Ramos (cell line): ENCODE measurements around the gene SSR4.

Experiments
- in situ Hi-C: fragments of 300-500 bp; cut with MboI; formaldehyde crosslinking; loops from one replicate; pipeline ENCODE4 v1.14.3; 2022; ENCODE audit warnings: low sequenced_read_pairs; ENCODE audit not compliant: unreplicated experiment

The SSR4 gene

DNA sequence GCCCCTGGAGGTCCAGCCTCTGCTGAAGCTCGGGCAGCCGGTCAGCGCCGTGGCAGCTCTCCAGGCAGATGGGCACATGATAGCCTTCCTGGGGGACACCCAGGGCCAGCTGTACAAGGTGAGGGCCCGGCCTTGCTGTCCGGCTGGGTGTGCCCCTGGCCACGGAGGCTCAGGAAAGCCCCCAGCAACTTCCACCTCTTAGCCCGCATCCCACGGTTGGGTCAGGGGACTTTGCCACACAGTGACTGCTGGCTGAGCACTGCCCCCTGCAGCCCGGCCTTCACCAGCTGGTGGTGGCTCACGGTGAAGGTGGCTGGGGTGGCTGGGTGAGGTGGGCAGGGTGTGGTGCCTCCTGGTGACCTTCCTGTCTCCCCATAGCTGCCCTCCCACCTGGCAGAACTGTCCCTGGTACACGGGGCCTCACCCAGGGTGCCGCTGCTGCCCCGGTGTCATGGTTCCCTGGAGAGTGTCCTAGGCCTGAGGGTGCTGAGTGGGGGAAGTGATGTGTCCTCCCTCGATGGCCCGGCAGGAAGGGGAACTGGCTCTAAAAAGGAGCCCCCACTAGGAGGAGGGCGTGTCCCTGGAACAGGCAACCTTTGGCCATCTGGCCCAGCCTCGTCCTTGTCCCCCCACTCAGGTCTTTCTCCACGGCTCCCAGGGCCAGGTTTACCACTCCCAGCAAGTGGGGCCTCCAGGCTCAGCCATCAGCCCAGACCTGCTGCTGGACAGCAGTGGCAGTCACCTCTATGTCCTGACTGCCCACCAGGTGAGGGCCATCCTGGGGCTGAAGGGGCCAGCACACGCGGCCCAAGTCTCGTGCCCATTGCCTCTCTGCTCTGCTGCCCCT is 25.9 kb upstream of the SSR4 start:
- in situ Hi-C loops: loop anchor here (10.0 kb wide), 1 partner anchor 186 kb away; no protein-coding TSS in a partner anchor

DNA sequence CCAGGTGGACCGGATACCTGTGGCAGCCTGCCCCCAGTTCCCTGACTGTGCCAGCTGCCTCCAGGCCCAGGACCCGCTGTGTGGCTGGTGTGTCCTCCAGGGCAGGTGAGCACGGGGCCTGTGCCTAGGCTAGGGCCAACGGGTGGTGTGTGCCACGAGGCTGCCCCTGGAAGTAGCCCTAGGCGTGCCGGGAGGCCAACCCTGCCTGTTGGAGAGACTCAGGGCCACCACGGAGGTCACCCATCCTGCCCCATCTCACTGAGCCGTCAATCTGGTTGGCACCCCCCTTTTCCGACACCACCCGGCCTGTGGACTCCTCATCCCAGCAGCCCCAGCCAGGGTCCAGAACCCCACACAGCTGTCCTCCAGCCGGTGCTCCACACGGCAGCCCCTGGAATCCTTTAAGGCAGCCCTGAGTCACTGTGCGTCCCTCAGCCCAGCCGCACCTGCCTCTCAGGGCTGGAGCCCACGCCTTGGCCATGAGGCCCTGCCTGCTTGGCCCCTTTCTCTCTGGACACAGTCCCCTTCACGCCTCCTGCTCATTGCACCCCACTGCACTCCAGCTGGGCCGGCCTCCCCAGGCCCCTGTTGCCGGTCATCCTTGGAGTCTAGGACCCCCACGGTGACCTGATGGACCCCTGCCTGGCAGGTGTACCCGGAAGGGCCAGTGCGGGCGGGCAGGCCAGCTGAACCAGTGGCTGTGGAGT is 25.2 kb upstream of the SSR4 start:
- in situ Hi-C loops: loop anchor here (10.0 kb wide), 1 partner anchor 185 kb away; no protein-coding TSS in a partner anchor

DNA sequence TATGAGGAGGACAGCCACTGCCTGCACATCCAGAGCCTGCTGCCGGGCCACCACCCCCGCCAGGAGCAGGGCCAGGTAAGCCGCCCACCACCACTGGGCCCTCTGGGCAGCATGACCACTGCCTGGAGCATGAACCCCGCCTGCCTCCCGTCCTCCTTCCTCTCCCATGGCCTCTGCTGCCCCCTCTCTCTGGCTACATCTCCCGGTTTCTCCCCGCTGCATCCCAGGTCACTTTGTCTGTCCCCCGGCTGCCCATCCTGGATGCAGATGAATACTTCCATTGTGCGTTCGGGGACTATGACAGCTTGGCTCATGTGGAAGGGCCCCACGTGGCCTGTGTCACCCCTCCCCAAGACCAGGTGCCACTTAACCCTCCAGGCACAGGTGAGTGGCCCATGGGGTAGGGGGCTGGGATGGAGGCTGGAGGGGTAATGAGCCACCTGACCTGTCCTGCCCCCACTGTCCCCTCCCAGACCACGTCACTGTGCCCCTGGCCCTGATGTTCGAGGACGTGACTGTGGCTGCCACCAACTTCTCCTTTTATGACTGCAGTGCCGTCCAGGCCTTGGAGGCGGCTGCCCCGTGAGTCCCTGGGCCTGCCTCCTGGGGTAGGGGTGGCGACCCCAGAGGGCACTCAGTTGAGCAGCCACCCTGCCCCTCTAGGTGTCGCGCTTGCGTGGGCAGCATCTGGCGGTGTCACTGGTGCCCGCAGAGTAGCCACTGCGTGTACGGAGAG is 24.4 kb upstream of the SSR4 start:
- in situ Hi-C loops: loop anchor here (10.0 kb wide), 1 partner anchor 185 kb away; no protein-coding TSS in a partner anchor

DNA sequence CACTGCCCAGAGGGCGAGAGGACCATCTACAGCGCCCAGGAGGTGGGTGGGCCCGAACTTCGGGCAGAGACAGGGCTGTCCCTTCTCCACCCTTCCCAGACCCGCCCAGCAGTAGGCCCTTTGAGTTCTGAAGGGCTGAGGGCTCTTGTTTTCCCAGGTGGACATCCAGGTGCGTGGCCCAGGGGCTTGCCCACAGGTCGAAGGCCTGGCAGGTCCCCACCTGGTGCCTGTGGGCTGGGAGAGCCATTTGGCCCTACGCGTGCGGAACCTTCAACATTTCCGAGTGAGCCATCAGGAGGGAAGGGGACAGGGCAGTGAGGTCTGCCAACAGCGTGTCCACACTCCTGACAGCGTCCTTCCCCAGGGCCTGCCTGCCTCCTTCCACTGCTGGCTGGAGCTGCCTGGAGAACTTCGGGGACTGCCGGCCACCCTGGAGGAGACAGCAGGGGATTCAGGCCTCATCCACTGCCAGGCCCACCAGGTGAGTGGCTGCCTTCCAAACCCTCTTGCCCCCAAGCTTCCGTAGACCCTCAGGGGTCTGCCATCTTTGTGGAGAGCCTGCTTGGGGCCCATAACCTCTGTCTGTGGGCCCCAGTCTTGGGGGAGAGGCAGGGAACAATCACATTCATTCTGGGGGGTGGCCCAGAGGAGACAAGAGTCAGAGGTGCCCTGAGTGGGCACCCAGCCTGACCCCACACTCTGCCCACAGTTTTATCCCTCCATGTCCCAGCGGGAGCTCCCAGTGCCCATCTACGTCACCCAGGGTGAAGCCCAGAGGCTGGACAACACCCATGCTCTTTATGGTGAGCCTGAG is 23.7 kb upstream of the SSR4 start:
- in situ Hi-C loops: no loop called here

DNA sequence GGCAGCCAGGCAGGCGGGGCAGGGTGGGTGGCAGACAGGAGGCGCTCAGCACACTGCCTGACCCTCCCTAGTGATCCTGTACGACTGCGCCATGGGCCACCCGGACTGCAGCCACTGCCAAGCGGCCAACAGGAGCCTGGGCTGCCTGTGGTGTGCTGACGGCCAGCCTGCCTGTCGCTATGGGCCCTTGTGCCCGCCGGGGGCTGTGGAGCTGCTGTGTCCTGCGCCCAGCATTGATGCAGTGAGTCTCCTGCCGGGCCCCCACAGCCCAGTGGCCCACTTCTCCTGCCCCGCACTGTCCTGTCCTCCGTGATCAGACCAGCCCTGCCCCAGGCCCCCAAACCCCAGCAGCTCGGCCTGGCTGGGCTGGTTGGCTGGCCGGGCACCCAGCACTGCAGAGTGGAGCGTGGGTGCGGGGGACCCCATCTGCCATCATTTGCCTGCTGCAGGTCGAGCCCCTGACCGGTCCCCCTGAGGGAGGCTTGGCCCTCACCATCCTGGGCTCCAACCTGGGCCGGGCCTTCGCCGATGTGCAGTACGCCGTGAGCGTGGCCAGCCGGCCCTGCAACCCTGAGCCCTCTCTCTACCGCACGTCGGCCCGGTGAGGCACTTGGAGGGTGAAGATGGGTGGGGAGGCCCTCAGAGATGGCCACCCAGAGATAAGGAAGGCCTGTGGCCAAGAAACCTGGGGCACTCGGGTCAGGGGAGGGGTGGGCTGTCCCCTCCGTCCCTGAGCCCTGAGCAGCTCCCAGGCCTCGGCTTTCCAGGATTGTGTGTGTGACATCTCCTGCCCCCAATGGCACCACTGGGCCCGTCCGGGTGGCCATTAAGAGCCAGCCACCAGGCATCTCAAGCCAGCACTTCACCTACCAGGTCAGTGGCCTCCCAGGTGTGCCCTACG is 22.8 kb upstream of the SSR4 start:
- in situ Hi-C loops: no loop called here

DNA sequence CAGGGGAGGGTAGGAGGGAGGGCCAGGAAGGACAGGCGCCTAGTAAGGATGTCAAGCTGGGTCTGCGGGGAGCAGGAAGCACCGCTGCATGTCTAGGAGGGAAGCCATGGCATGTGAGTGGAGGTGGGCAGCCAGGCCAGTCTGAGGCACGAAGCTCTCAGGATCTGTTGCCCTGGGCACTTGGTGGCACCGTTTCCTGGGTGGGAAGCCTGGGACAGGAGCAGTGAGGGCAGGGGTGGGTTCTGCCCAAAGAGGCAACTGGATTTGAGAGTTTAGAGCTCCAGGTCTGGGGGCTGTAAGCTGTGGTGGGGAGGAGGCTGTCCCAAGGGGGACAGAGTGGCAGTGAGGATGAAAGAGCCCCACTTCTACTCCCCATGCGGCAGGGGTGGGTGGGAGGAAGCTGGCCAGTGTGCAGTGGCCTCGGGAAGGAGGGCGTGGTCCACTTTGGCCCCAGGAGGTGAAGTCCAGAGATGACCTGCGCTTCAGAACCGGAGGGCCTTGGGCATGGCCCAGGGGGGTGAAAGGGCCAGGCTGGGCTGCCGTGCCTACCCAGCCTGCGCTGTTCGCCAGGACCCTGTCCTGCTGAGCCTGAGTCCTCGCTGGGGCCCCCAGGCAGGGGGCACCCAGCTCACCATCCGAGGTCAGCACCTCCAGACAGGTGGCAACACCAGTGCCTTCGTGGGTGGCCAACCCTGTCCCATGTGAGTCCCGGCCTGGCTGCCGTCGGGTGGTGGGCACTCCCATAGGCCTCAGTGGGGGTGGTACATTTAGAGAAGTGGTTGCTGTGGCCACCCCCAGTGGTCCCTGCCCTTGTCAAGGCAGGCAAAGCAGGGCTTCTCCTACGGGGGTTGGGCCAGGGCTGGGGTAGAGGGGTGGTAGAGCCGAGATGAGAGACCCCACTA is 21.9 kb upstream of the SSR4 start:
- in situ Hi-C loops: no loop called here

DNA sequence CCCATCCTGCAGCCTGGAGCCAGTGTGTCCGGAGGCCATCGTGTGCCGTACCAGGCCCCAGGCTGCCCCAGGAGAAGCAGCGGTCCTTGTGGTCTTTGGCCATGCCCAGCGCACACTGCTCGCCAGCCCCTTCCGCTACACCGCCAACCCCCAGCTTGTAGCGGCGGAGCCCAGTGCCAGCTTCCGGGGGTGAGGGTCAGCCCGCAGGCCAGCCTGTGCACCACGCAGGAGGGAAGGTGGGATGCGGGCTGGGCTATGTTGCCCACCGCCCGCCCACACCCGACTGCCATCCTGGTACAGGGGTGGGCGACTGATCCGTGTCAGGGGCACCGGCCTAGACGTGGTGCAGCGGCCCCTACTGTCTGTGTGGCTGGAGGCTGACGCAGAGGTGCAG is 21.3 kb upstream of the SSR4 start:
- in situ Hi-C loops: no loop called here

DNA sequence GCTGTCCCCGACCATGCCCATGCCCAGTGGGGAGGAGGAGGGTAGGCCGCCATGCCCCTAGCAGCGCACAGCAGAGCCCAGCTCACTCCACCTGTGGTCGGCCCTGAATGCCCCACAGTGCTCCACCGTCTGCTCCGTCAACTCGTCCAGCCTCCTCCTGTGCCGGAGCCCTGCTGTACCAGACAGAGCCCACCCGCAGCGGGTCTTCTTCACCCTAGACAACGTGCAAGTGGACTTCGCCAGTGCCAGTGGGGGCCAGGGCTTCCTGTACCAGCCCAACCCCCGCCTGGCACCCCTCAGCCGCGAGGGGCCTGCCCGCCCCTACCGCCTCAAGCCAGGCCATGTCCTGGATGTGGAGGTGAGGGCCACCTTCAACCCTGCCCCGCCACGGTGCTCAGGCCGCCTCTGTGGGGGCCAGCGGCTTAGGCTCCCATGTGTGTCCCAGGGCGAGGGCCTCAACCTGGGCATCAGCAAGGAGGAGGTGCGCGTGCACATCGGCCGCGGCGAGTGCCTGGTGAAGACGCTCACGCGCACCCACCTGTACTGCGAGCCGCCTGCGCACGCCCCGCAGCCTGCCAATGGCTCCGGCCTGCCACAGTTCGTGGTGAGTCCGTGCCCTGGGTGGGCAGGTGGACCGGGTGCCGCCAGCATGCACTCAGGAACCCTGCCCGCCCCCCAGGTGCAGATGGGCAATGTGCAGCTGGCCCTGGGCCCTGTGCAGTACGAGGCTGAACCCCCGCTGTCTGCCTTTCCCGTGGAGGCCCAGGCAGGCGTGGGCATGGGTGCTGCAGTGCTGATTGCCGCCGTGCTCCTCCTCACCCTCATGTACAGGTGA is 20.5 kb upstream of the SSR4 start:
- in situ Hi-C loops: no loop called here

DNA sequence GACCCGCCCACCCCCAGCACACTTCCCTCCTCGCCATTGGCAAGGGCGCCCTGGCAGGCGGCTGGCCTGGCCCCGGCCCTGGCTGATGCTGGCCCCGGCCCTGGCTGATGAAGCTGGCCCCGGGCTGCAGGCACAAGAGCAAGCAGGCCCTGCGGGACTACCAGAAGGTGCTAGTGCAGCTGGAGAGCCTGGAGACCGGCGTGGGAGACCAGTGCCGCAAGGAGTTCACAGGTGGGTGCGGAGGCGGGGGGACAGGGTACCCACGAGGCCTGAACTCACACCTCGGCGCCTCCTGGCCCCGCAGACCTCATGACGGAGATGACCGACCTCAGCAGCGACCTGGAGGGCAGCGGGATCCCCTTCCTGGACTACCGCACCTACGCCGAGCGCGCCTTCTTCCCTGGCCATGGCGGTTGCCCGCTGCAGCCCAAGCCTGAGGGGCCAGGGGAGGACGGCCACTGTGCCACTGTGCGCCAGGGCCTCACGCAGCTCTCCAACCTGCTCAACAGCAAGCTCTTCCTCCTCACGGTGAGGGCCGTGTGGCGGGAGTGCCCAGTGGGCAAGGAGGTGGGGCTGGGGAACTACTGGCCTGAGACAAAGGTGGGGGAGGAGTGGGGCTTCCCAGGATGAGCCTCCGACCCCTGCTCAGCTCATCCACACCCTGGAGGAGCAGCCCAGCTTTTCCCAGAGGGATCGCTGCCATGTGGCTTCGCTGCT is 19.7 kb upstream of the SSR4 start:
- in situ Hi-C loops: no loop called here

DNA sequence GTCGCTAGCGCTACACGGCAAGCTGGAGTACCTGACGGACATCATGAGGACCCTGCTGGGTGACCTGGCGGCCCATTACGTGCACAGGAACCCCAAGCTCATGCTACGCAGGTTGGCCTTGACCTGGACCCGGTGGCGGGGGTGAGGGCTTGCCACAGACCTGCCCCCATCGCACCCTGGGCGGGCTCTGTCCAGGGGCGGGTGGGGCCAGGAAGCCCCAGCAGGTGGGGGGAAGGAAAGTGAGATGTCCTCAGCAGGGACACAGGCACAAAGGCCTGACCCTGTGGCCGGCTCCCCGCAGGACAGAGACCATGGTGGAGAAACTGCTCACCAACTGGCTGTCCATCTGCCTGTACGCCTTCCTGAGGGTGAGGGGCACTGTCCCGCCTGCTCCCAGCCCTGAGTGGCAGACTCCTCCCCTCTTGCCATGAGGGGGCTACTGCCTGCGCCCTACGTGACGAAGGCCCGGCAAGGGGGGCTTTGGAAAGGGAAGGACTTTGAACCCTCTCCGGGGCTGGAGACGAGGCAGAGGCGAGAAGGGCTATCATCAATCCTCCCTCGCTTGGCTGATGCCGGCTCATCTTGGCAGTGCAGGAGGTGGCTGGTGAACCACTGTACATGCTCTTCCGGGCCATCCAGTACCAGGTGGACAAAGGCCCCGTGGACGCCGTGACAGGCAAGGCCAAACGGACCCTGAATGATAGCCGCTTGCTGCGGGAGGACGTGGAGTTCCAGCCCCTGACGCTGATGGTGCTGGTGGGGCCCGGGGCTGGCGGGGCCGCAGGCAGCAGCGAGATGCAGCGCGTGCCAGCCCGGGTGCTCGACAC is 19.0 kb upstream of the SSR4 start:
- in situ Hi-C loops: no loop called here

DNA sequence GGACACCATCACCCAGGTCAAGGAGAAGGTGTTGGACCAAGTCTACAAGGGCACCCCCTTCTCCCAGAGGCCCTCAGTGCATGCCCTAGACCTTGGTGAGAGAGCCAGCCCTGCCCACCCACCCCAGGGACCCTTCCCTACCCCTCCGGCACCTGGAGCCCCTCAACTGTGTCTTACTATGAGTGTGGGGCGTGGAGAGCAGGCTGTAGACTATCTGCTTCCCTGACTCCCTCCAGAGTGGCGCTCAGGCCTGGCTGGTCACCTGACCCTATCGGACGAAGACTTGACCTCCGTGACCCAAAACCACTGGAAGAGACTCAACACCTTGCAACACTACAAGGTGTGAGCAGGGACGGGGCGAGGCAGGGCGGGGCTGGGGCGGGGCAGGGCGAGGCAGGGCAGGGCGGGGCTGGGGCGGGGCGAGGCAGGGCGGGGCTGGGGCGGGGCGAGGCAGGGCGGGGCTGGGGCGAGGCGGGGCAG is 18.3 kb upstream of the SSR4 start:
- in situ Hi-C loops: no loop called here

DNA sequence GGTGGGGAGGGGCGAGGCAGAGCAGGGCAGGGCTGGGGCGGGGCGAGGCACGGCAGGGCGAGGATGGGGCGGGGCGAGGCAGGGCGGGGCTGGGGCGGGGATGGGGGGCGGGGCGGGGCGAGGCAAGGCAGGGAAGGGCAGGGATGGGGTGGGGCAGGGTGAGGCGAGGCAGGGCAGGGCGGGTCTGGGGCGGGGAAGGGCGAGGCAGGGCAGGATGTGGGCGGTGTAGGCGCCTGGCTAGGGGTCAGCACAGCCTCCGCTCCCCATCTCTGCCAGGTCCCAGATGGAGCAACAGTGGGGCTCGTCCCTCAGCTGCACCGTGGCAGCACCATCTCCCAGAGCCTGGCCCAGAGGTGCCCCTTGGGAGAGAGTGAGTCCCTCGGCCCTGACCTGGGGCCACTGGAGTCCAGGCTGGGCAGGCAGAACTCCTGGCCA is 17.8 kb upstream of the SSR4 start:
- in situ Hi-C loops: no loop called here

DNA sequence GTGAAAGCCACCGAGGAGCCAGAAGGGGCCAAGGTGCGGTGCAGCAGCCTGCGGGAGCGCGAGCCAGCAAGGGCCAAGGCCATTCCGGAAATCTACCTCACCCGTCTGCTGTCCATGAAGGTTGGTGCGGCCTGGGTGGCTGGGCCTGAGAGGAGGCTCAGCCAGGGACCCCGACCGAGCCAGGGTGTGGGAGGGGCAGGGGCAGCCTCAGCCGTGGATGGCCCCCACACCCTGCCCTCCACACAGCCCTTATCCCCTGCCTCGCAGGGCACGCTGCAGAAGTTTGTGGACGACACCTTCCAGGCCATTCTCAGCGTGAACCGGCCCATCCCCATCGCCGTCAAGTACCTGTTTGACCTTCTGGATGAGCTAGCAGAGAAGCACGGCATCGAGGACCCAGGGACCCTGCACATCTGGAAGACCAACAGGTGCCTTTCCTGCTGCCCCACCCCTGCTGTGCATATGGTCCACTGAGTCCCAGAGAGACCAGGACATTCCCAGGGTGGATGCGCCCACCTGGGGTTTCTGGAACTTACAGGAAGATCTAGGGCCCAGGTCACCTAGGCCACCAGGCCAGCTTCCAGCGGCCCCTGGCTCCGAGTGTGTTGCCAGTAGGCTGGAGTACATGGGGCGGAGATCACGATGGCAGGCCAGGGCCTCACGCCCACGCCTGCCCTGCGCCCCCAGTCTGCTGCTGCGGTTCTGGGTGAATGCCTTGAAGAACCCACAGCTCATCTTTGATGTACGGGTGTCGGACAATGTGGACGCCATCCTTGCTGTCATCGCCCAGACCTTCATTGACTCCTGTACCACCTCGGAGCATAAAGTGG is 17.0 kb upstream of the SSR4 start:
- in situ Hi-C loops: no loop called here

DNA sequence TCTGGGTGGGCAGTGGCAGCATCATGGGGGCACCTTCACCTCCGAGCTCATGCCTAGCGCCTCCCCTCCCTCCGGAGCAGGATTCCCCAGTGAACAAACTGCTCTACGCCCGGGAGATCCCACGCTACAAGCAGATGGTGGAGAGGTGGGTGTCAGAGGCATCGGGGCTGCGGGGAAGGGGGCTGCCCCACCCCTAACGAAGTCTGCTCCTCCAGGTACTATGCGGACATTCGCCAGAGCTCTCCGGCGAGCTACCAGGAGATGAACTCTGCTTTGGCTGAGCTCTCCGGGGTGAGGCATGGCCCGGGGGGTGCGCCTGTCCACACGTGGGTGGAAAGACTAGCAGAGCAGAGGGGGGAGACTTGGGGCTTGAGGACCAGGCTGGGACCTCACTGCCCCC is 16.3 kb upstream of the SSR4 start:
- in situ Hi-C loops: no loop called here

DNA sequence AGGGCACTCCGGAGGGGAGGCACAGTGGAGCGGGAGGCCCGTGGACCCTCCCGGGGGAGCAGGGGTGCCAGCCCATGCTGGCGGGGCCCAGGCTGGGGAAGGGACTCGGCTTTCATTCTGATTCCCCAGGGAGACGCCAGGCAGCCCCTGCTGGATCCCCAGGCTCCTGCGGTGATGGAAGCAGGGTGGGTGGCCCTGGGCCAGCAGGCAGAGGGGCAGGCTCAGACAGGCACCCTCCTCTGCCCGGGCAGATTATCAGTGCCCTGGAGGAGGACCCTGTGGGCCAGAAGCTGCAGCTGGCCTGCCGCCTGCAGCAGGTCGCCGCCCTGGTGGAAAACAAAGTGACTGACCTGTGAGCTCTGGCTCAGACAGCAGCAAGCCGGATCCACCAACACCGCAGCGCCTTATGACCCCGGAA is 15.8 kb upstream of the SSR4 start:
- in situ Hi-C loops: no loop called here
